DOHH2 (cell line): ENCODE measurements around the gene GABRG3.

ENCODE experiments used
- H3F3A ChIP-seq: fragments of 200-600 bp; sonication (generic), shearing (Covaris generic); 2 replicates; pipeline ENCODE4 v1.6.0; 2016; ENCODE audit warnings: antibody characterized with exemption, mild to moderate bottlenecking; ENCODE audit not compliant: control insufficient read depth, insufficient read depth
- H3K27ac ChIP-seq: fragments of 200-600 bp; sonication (generic); 2 replicates; pipeline ENCODE4 v1.5.1; 2014; ENCODE audit warnings: low read depth, mild to moderate bottlenecking, low read length, moderate library complexity
- H3K27me3 ChIP-seq: fragments of 200-600 bp; sonication (generic); 2 replicates; pipeline ENCODE4 v1.6.1; 2014; ENCODE audit warnings: mild to moderate bottlenecking, low read length, mixed read lengths; ENCODE audit not compliant: control insufficient read depth
- H3K36me3 ChIP-seq: fragments of 200-600 bp; sonication (generic); 2 replicates; pipeline ENCODE4 v1.6.1; 2014; ENCODE audit warnings: mild to moderate bottlenecking, low read length, moderate library complexity, mixed read lengths; ENCODE audit not compliant: control insufficient read depth
- H3K4me1 ChIP-seq: fragments of 200-600 bp; sonication (generic); 2 replicates; pipeline ENCODE4 v1.6.1; 2014; ENCODE audit warnings: mild to moderate bottlenecking, low read length, mixed read lengths; ENCODE audit not compliant: control insufficient read depth
- H3K4me2 ChIP-seq: fragments of 200-600 bp; sonication (generic); 2 replicates; pipeline ENCODE4 v1.6.0; 2014; ENCODE audit warnings: mild to moderate bottlenecking, low read length, moderate library complexity
- H3K4me3 ChIP-seq: fragments of 200-600 bp; sonication (generic); 2 replicates; pipeline ENCODE4 v1.5.1; 2014; ENCODE audit warnings: mild to moderate bottlenecking, low read length, mixed read lengths
- H3K79me2 ChIP-seq: fragments of 200-600 bp; sonication (generic); 2 replicates; pipeline ENCODE4 v1.6.1; 2014; ENCODE audit warnings: mild to moderate bottlenecking, low read length, mixed read lengths; ENCODE audit not compliant: control insufficient read depth
- H3K9me2 ChIP-seq: fragments of 200-600 bp; sonication (generic); replicated peaks from 2 replicates; pipeline ENCODE4 v1.6.1; 2014; ENCODE audit warnings: mild to moderate bottlenecking, low read length, mixed read lengths; ENCODE audit not compliant: control insufficient read depth
- H3K9me3 ChIP-seq: fragments of 200-600 bp; sonication (generic); 2 replicates; pipeline ENCODE4 v1.6.1; 2014; ENCODE audit warnings: antibody characterized with exemption, low read length, mixed read lengths; ENCODE audit not compliant: control insufficient read depth, insufficient read depth
- H4K20me1 ChIP-seq: fragments of 200-600 bp; sonication (generic); 2 replicates; pipeline ENCODE4 v1.6.0; 2014; ENCODE audit warnings: low read depth, mild to moderate bottlenecking, antibody characterized with exemption, low read length, moderate library complexity; ENCODE audit not compliant: control insufficient read depth, insufficient read depth
- CTCF ChIP-seq: fragments of 200-600 bp; sonication (generic); IDR thresholded peaks from one replicate; pipeline ENCODE4 v1.5.1; 2014; ENCODE audit warnings: antibody characterized with exemption, mild to moderate bottlenecking, low read depth, low read length; ENCODE audit not compliant: poor library complexity, severe bottlenecking
- EZH2phosphoT487 ChIP-seq: fragments of 200-600 bp; sonication (generic); IDR thresholded peaks from 2 replicates; pipeline ENCODE4 v1.6.1; 2017; ENCODE audit warnings: borderline replicate concordance, mild to moderate bottlenecking, antibody characterized with exemption, low read length, moderate library complexity, mixed read lengths

The GABRG3 gene

GRCh38 chr15:27398631-27399161 lies 427.7 kb downstream of the GABRG3 start:
- no peak overlapping the region for H3K27ac ChIP-seq
- H4K20me1 ChIP-seq, result no peaks in the 10 kb centered on the region
- peaks cover 5% of the 10 kb centered on the region for H3K9me3 ChIP-seq
- no peaks in the 10 kb centered on the region for H3K9me2 ChIP-seq
- no peaks in the 10 kb centered on the region for H3K79me2 ChIP-seq
- H3K27me3 ChIP-seq, result no peaks in the 10 kb centered on the region
- H3K4me1 ChIP-seq, result no peaks in the 10 kb centered on the region
- H3F3A ChIP-seq, result no peaks in the 10 kb centered on the region
- H3K36me3 ChIP-seq, result no peaks in the 10 kb centered on the region
- no peak overlapping the region for H3K4me3 ChIP-seq
- no peak for TF ChIP-seq CTCF
- no peak for TF ChIP-seq EZH2phosphoT487
- no peak overlapping the region for H3K4me2 ChIP-seq

- H3K36me3 ChIP-seq, result no peaks in the 10 kb centered on the region
Measured at GRCh38 chr15:27399241-27399640, 428.3 kb downstream of the GABRG3 start.

GRCh38 chr15:27401471-27401870 lies 430.5 kb downstream of the GABRG3 start:
- Histone ChIP-seq H3K4me2 (no peak overlapping the region), H3K4me1 (no peaks in the 10 kb centered on the region), H3K27ac (no peak overlapping the region), H3F3A (no peaks in the 10 kb centered on the region), H3K36me3 (no peaks in the 10 kb centered on the region), H3K27me3 (no peaks in the 10 kb centered on the region), H3K9me3 (peaks cover 13% of the 10 kb centered on the region), H4K20me1 (no peaks in the 10 kb centered on the region), H3K79me2 (no peaks in the 10 kb centered on the region), H3K9me2 (no peaks in the 10 kb centered on the region), H3K4me3 (no peak overlapping the region)
- TF ChIP-seq CTCF (no peak), EZH2phosphoT487 (no peak)

More at GRCh38 chr15:27399241-27399640, 428.3 kb downstream of the GABRG3 start:
- TF ChIP-seq EZH2phosphoT487 (no peak), CTCF (no peak)
- no peaks in the 10 kb centered on the region for H3K9me2 ChIP-seq
- H4K20me1 ChIP-seq, result no peaks in the 10 kb centered on the region
- H3K79me2 ChIP-seq, result no peaks in the 10 kb centered on the region
- H3K4me2 ChIP-seq, result no peak overlapping the region
- H3K4me1 ChIP-seq, result no peaks in the 10 kb centered on the region
- H3K27ac ChIP-seq, result no peak overlapping the region
- no peak overlapping the region for H3K4me3 ChIP-seq
- H3F3A ChIP-seq, result no peaks in the 10 kb centered on the region
- no peaks in the 10 kb centered on the region for H3K27me3 ChIP-seq
- peaks cover 5% of the 10 kb centered on the region for H3K9me3 ChIP-seq

- H3K27me3 ChIP-seq, result no peaks in the 10 kb centered on the region
- H3K9me2 ChIP-seq, result no peaks in the 10 kb centered on the region
- H4K20me1 ChIP-seq, result no peaks in the 10 kb centered on the region
- no peaks in the 10 kb centered on the region for H3K79me2 ChIP-seq
- TF ChIP-seq CTCF (no peak), EZH2phosphoT487 (no peak)
- H3F3A ChIP-seq, result no peaks in the 10 kb centered on the region
- no peak overlapping the region for H3K27ac ChIP-seq
- no peak overlapping the region for H3K4me3 ChIP-seq
- H3K9me3 ChIP-seq, result peaks cover 10% of the 10 kb centered on the region; the same call in 1 of the 2 replicates
- no peak overlapping the region for H3K4me2 ChIP-seq
- H3K4me1 ChIP-seq, result no peaks in the 10 kb centered on the region
- H3K36me3 ChIP-seq, result no peaks in the 10 kb centered on the region
Measured at GRCh38 chr15:27408428-27408827, 437.4 kb downstream of the GABRG3 start.
